ENCODE results near the gene ARFGEF2.

The ARFGEF2 gene

DNA sequence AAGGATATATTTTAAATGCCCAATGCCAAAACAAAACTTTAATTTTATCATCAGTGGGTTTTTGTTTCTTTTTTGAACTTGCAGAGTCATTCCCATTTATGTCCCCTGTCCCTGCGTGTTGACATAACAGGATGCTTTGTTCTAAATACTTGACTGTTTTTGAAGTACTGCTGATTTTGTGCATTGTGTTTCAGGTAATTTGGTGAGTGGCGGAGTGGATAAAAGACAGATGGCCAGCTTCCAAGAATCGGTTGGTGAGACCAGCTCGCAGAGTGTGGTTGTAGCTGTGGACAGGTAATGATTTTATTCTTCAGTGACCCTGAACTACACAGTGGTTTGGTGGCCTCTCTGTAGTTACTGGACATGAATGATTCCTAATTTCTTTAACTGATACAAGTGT lies 74.1 kb downstream of the ARFGEF2 start:
- no peaks in the 10 kb centered on the region for H3K9me3 ChIP-seq (ENCODE audit: insufficient read depth, low read length, severe bottlenecking)
- no peak overlapping the region for H3K4me2 ChIP-seq (ENCODE audit: insufficient read depth, low read length)
- H3K4me1 ChIP-seq (ENCODE audit: insufficient read depth, low read length), result no peaks in the 10 kb centered on the region
- no peak overlapping the region for H2AFZ ChIP-seq (ENCODE audit: low read depth, low read length)
- DNase-seq (no peak), ATAC-seq (ENCODE audit: insufficient read depth, low read depth) (no peak)
- no peaks in the 10 kb centered on the region for H4K20me1 ChIP-seq (ENCODE audit: insufficient read depth, low read length)
- no peak overlapping the region for H3K27ac ChIP-seq (ENCODE audit: low read length)
- no peak overlapping the region for H3K9ac ChIP-seq (ENCODE audit: low read depth, low read length)
- H3K27me3 ChIP-seq (ENCODE audit: insufficient read depth, low read length, poor library complexity), result no peaks in the 10 kb centered on the region
- peaks cover 98% of the 10 kb centered on the region for H3K36me3 ChIP-seq (ENCODE audit: insufficient read depth, low read length)
- H3K4me3 ChIP-seq (ENCODE audit: low read depth in 1 of 2, low read length in 2 of 2), result no peak overlapping the region
- TF ChIP-seq, protein P1, sequence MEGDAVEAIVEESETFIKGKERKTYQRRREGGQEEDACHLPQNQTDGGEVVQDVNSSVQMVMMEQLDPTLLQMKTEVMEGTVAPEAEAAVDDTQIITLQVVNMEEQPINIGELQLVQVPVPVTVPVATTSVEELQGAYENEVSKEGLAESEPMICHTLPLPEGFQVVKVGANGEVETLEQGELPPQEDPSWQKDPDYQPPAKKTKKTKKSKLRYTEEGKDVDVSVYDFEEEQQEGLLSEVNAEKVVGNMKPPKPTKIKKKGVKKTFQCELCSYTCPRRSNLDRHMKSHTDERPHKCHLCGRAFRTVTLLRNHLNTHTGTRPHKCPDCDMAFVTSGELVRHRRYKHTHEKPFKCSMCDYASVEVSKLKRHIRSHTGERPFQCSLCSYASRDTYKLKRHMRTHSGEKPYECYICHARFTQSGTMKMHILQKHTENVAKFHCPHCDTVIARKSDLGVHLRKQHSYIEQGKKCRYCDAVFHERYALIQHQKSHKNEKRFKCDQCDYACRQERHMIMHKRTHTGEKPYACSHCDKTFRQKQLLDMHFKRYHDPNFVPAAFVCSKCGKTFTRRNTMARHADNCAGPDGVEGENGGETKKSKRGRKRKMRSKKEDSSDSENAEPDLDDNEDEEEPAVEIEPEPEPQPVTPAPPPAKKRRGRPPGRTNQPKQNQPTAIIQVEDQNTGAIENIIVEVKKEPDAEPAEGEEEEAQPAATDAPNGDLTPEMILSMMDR (IDR thresholded peaks at IDR 0.05; ENCODE audit: borderline replicate concordance, extremely low read depth, low read length, poor library complexity, severe bottlenecking), result no peak
- no peak for TF ChIP-seq EZH2 (IDR thresholded peaks at IDR 0.05; ENCODE audit: borderline replicate concordance, low read depth, low read length, severe bottlenecking)
- no peaks in the 10 kb centered on the region for H3K79me2 ChIP-seq (ENCODE audit: insufficient read depth, low read length)

DNA sequence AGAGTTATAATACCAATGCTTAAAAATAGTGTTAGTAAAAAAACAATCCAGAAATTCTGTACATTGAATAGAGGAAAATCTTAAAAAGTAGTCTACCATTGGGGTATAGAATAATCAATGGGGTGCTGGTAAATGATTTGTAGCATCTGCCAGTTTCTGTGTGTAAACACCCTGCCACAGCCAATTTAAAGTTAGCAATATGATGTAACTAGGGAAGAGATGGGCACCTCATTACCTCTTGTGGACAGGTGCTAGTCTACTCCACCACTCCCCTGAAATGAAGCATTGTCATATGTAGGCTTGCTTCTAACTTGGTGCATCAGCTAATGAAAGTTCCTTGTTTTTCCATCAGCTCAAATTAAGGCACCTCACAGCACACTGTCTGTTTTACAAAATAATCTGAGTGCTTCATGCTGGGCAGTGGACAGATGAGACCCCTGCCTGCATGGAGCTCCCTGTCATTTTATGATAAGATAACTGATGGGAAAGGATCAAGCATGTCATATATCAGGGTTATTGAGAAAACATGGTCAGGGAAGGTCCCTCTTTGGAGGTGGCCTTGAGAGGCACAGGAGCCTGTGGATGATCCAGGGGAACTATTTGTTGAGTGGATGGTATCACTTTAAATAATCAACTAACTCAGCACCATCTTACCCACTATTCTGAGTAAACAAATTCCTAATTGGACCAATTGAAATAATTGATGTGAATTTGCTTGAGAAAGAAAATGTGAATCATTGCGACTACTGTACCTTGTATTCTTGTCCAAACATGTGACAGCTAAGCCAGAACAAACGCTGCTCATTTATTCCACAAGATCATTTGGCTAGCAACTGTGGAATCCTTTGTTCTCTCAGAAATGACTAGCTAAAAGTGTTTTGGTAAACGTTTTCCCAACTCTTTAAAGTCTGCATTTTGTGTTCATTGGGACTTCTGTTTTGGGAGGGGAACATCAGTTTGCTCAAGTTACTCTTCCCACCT lies 78.7 kb downstream of the ARFGEF2 start:
- no peaks in the 10 kb centered on the region for H4K20me1 ChIP-seq (ENCODE audit: insufficient read depth, low read length)
- no peak overlapping the region for H3K4me3 ChIP-seq (ENCODE audit: low read depth in 1 of 2, low read length in 2 of 2)
- H3K4me1 ChIP-seq (ENCODE audit: insufficient read depth, low read length), result no peaks in the 10 kb centered on the region
- H3K4me2 ChIP-seq (ENCODE audit: insufficient read depth, low read length), result no peak overlapping the region
- DNase-seq (no peak), ATAC-seq (ENCODE audit: insufficient read depth, low read depth) (no peak)
- H3K27me3 ChIP-seq (ENCODE audit: insufficient read depth, low read length, poor library complexity), result no peaks in the 10 kb centered on the region
- H3K27ac ChIP-seq (ENCODE audit: low read length), result no peak overlapping the region
- H2AFZ ChIP-seq (ENCODE audit: low read depth, low read length), result no peak overlapping the region
- H3K9ac ChIP-seq (ENCODE audit: low read depth, low read length), result no peak overlapping the region
- no peaks in the 10 kb centered on the region for H3K79me2 ChIP-seq (ENCODE audit: insufficient read depth, low read length)
- H3K36me3 ChIP-seq (ENCODE audit: insufficient read depth, low read length), result peaks cover 70% of the 10 kb centered on the region
- no peak for TF ChIP-seq EZH2 (IDR thresholded peaks at IDR 0.05; ENCODE audit: borderline replicate concordance, low read depth, low read length, severe bottlenecking)
- TF ChIP-seq, protein P1 (IDR thresholded peaks at IDR 0.05; ENCODE audit: borderline replicate concordance, extremely low read depth, low read length, poor library complexity, severe bottlenecking), result no peak
- H3K9me3 ChIP-seq (ENCODE audit: insufficient read depth, low read length, severe bottlenecking), result no peaks in the 10 kb centered on the region

DNA sequence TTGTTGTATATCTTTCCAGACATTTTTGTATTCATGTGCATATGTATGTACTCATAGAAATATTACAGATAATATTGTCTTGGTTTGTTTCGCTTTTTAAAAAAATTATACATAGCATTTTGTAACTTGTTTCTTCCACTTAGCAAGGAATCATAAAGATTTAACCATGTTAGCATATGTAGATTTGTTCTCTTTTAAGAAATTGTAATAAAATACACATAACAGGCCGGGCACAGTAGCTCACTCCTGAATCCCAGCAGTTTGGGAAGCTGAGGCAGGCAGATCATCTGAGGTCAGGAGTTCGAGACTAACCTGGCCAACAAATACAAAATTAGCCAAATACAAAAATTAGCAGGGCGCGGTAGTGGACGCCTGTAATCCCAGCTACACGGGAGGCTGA lies 80.2 kb downstream of the ARFGEF2 start:
- Histone ChIP-seq H4K20me1 (ENCODE audit: insufficient read depth, low read length) (no peaks in the 10 kb centered on the region), H2AFZ (ENCODE audit: low read depth, low read length) (no peak overlapping the region), H3K9ac (ENCODE audit: low read depth, low read length) (no peak overlapping the region), H3K9me3 (ENCODE audit: insufficient read depth, low read length, severe bottlenecking) (no peaks in the 10 kb centered on the region), H3K79me2 (ENCODE audit: insufficient read depth, low read length) (no peaks in the 10 kb centered on the region), H3K27me3 (ENCODE audit: insufficient read depth, low read length, poor library complexity) (no peaks in the 10 kb centered on the region), H3K36me3 (ENCODE audit: insufficient read depth, low read length) (peaks cover 66% of the 10 kb centered on the region), H3K4me1 (ENCODE audit: insufficient read depth, low read length) (no peaks in the 10 kb centered on the region), H3K4me2 (ENCODE audit: insufficient read depth, low read length) (no peak overlapping the region), H3K27ac (ENCODE audit: low read length) (no peak overlapping the region), H3K4me3 (ENCODE audit: low read depth in 1 of 2, low read length in 2 of 2) (no peak overlapping the region)
- TF ChIP-seq, protein P1 (IDR thresholded peaks at IDR 0.05; ENCODE audit: borderline replicate concordance, extremely low read depth, low read length, poor library complexity, severe bottlenecking), result no peak
- no peak for TF ChIP-seq EZH2 (IDR thresholded peaks at IDR 0.05; ENCODE audit: borderline replicate concordance, low read depth, low read length, severe bottlenecking)
- DNase-seq (no peak), ATAC-seq (ENCODE audit: insufficient read depth, low read depth) (no peak)
